Measurements from ENCODE around the gene SRP68. TPM values are rescaled to one million over a fixed set of nuclear protein-coding genes. Genes with fewer than 3 reads are reported as not detected.

The SRP68 gene
- polyA plus RNA-seq, 2 of the 4 experiments (the other 2 are of a cell fraction): 121 to 139 TPM

DNA sequence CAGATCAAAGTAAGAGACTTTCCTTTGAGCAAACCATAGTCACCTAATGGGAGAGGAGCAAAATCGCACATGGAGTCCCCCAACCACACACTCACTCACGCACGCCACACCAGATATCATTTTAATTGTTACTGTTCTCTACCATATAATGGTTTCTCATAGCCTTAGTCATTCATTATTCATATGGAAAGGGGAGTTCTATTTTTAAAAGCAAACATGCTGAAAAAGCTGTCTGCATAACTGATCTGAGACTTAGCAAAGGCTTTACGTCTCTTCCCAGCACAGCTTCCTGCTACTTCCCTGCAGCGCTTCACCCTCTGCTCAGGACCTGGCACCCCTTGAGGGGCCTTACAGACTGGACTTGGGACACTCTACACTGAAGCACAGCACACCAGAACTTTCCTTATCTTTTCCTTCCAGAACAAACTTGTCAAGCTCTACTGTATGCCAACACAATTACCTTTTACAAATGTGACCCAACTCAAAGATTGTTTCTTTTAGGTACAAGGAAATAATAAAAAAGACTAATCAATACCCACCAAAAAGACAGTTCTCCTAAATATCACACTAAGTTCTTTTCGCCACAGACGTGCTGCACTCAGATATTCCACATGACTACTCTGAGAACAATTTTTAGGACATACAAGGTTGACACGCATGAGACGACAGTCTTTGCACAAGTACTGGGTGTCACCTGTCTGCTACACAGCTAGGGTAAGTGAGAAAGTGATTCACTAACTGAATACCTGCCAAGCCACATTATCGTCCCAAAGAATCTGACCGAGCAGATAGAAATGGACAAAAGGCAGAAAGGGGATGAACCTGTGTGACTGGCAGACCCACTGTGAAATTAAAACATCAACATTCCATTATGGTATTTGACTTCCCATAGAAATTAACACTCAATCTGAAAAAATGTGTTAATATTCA lies 21.5 kb downstream of the SRP68 start (continued):
- TF ChIP-seq RCOR1 (IDR thresholded peaks at IDR 0.05; ENCODE audit: low read depth, low read length) (no peak), MYC (IDR thresholded peaks at IDR 0.05; ENCODE audit: borderline replicate concordance, low read length) (no peak), POLR2AphosphoS2 (conservative IDR thresholded peaks at IDR 0.05; ENCODE audit: low read length) (no peak), SMC3 (IDR thresholded peaks at IDR 0.05) (no peak), ZFP36 (IDR thresholded peaks at IDR 0.05; ENCODE audit: borderline replicate concordance, partially characterized antibody) (no peak), JUNB (IDR thresholded peaks at IDR 0.05) (no peak), JUN (IDR thresholded peaks at IDR 0.05) (no peak)

DNA sequence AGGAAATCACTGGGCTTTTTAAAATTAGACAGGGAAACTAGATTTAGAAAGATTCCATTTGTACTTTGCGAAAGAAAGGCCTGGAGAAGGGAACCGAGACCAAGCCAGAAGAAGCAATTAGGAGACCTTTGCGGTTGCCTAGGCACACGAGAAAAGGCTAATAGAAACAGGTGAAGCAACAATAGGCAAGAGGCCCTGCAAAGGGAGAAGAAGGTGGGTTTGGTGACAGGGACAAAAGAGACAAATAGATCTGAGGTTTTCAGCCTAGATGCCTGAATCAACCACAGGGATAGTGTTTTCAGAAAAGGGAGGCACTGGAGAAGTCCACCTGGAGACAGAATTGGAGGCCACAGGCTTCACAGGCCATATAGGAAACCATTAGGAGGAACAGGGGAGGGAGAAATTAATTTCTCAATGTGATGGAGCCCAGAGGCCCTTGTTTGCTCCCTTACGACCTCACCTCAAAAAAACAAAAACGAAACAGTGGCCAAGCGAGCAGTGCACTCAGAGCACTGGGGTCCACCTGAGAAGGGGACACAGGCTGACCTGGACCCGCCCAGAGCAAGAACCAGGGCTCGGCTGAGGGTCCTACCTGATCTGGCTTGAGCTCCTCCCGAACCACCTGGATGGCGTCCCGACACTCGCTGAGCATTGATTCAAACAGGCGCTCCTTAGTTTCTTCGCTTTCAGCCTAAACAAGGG lies 22.3 kb downstream of the SRP68 start:
- no peak overlapping the region for H3K27ac ChIP-seq
- CTCF ChIA-PET: interaction anchor here (0.6 to 2.5 kb wide), 4 partner anchors 21 to 50 kb away, joined by 3 to 15 read pairs (median 7); no protein-coding TSS in a partner anchor
- no peaks in the 10 kb centered on the region for H3K9me3 ChIP-seq
- TF ChIP-seq CBX8 (IDR thresholded peaks at IDR 0.05) (no peak), EHF (CRISPR knock-in tag; IDR thresholded peaks at IDR 0.05) (no peak), MYC (IDR thresholded peaks at IDR 0.05; ENCODE audit: borderline replicate concordance, low read length) (no peak), SMC3 (IDR thresholded peaks at IDR 0.05) (no peak), SREBF2 (IDR thresholded peaks at IDR 0.05) (no peak), NPAS2 (CRISPR knock-in tag; IDR thresholded peaks at IDR 0.05; ENCODE audit: borderline replicate concordance) (no peak), JUNB (IDR thresholded peaks at IDR 0.05) (no peak), FOSB (CRISPR knock-in tag; IDR thresholded peaks at IDR 0.05) (no peak), EHMT2 (IDR thresholded peaks at IDR 0.05; ENCODE audit: low read depth) (no peak), NR3C1 (IDR thresholded peaks at IDR 0.05) (no peak), CBX2 (IDR thresholded peaks at IDR 0.05; ENCODE audit: borderline replicate concordance, low read depth) (no peak)
- TF ChIP-seq, protein P1, sequence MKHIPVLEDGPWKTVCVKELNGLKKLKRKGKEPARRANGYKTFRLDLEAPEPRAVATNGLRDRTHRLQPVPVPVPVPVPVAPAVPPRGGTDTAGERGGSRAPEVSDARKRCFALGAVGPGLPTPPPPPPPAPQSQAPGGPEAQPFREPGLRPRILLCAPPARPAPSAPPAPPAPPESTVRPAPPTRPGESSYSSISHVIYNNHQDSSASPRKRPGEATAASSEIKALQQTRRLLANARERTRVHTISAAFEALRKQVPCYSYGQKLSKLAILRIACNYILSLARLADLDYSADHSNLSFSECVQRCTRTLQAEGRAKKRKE (CRISPR knock-in tag; IDR thresholded peaks at IDR 0.05; ENCODE audit: low read depth): no peak
- TF ChIP-seq, protein P2, sequence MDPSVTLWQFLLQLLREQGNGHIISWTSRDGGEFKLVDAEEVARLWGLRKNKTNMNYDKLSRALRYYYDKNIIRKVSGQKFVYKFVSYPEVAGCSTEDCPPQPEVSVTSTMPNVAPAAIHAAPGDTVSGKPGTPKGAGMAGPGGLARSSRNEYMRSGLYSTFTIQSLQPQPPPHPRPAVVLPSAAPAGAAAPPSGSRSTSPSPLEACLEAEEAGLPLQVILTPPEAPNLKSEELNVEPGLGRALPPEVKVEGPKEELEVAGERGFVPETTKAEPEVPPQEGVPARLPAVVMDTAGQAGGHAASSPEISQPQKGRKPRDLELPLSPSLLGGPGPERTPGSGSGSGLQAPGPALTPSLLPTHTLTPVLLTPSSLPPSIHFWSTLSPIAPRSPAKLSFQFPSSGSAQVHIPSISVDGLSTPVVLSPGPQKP (IDR thresholded peaks at IDR 0.05; ENCODE audit: low read depth, low read length): no peak
- FAIRE-seq: no peak
- no peak overlapping the region for H3K4me3 ChIP-seq
- H3K4me1 ChIP-seq: peaks cover 7% of the 10 kb centered on the region; the same call in 2 of the 3 replicates
- ATAC-seq: no peak
- POLR2A ChIA-PET: no interaction called here
- H3K4me2 ChIP-seq: no peak overlapping the region
- WGBS (ENCODE audit: missing lambda C conversion rate): 93% methylated on average over 15 of the region's 15 CpGs
- no peak for DNase-seq (ENCODE audit: low read depth in 1 of 2, low spot score in 1 of 2)

DNA sequence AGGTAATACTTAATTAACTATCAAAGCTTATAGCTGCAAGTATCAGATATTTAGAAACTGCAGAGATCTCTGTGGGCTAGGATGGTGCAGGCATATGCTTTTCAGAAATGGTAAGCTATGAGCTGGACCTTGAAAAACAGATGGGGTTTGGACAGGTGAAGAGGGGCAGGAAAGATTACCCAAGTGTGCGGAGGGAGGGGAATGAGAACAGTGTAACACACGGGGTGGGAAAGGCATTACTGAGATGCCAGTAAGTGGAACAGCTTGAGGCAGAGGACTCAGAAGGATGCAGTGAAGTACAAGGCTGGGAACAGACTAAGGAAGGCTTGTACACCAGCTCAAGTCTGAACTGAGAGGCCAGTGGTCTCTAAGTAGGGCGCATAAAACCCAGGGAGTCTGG lies 23.1 kb downstream of the SRP68 start:
- DNase-seq (ENCODE audit: low read depth in 1 of 2, low spot score in 1 of 2) (no peak), ATAC-seq (no peak), FAIRE-seq (no peak)
- POLR2A ChIA-PET: no interaction called here
- CTCF ChIA-PET: interaction anchor here (0.7 to 2.5 kb wide), 4 partner anchors 35 to 106 kb away, joined by 3 to 15 read pairs (median 8); no protein-coding TSS in a partner anchor
- WGBS (ENCODE audit: missing lambda C conversion rate): 88% methylated on average over 3 of the region's 3 CpGs
- Histone ChIP-seq H3K9me3 (no peaks in the 10 kb centered on the region), H3K27ac (no peak overlapping the region), H3K4me1 (peaks cover 7% of the 10 kb centered on the region; the same call in 2 of the 3 replicates), H3K4me2 (no peak overlapping the region), H3K4me3 (no peak overlapping the region)
- TF ChIP-seq HOXB5 (CRISPR knock-in tag; IDR thresholded peaks at IDR 0.05) (no peak), CEBPB (IDR thresholded peaks at IDR 0.05) (no peak), PHF8 (IDR thresholded peaks at IDR 0.05; ENCODE audit: borderline replicate concordance, low read depth) (no peak), SMC3 (IDR thresholded peaks at IDR 0.05) (no peak), HOXA7 (CRISPR knock-in tag; IDR thresholded peaks at IDR 0.05) (no peak), NPAS2 (CRISPR knock-in tag; IDR thresholded peaks at IDR 0.05; ENCODE audit: borderline replicate concordance) (no peak), EP300 (IDR thresholded peaks at IDR 0.05) (no peak), ZNF302 (CRISPR knock-in tag; IDR thresholded peaks at IDR 0.05) (no peak)
- TF ChIP-seq, protein P3, sequence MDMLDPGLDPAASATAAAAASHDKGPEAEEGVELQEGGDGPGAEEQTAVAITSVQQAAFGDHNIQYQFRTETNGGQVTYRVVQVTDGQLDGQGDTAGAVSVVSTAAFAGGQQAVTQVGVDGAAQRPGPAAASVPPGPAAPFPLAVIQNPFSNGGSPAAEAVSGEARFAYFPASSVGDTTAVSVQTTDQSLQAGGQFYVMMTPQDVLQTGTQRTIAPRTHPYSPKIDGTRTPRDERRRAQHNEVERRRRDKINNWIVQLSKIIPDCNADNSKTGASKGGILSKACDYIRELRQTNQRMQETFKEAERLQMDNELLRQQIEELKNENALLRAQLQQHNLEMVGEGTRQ (IDR thresholded peaks at IDR 0.05): no peak
- TF ChIP-seq, protein P4, sequence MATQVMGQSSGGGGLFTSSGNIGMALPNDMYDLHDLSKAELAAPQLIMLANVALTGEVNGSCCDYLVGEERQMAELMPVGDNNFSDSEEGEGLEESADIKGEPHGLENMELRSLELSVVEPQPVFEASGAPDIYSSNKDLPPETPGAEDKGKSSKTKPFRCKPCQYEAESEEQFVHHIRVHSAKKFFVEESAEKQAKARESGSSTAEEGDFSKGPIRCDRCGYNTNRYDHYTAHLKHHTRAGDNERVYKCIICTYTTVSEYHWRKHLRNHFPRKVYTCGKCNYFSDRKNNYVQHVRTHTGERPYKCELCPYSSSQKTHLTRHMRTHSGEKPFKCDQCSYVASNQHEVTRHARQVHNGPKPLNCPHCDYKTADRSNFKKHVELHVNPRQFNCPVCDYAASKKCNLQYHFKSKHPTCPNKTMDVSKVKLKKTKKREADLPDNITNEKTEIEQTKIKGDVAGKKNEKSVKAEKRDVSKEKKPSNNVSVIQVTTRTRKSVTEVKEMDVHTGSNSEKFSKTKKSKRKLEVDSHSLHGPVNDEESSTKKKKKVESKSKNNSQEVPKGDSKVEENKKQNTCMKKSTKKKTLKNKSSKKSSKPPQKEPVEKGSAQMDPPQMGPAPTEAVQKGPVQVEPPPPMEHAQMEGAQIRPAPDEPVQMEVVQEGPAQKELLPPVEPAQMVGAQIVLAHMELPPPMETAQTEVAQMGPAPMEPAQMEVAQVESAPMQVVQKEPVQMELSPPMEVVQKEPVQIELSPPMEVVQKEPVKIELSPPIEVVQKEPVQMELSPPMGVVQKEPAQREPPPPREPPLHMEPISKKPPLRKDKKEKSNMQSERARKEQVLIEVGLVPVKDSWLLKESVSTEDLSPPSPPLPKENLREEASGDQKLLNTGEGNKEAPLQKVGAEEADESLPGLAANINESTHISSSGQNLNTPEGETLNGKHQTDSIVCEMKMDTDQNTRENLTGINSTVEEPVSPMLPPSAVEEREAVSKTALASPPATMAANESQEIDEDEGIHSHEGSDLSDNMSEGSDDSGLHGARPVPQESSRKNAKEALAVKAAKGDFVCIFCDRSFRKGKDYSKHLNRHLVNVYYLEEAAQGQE (IDR thresholded peaks at IDR 0.05): no peak
- TF ChIP-seq, protein P5, sequence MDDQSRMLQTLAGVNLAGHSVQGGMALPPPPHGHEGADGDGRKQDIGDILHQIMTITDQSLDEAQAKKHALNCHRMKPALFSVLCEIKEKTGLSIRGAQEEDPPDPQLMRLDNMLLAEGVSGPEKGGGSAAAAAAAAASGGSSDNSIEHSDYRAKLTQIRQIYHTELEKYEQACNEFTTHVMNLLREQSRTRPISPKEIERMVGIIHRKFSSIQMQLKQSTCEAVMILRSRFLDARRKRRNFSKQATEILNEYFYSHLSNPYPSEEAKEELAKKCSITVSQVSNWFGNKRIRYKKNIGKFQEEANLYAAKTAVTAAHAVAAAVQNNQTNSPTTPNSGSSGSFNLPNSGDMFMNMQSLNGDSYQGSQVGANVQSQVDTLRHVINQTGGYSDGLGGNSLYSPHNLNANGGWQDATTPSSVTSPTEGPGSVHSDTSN (IDR thresholded peaks at IDR 0.05): no peak

Data from A549 (cell line).